AG10803 (cell line): ENCODE measurements around the gene DYNLT4.

ENCODE experiments used
- DNase-seq: peaks from one replicate; pipeline ENCODE4 v3.0.0; 2010; ENCODE audit warnings: low read depth
- H3K4me3 ChIP-seq: 2 replicates; pipeline ENCODE4 v1.5.1; 2011; ENCODE audit warnings: mild to moderate bottlenecking, low read length, control low read depth
- TF ChIP-seq, protein P1 (sequence below): conservative IDR thresholded peaks from 2 replicates; pipeline ENCODE4 v1.5.1; 2011; ENCODE audit warnings: mild to moderate bottlenecking, low read length, control low read depth, inconsistent platforms

The DYNLT4 gene

DNA sequence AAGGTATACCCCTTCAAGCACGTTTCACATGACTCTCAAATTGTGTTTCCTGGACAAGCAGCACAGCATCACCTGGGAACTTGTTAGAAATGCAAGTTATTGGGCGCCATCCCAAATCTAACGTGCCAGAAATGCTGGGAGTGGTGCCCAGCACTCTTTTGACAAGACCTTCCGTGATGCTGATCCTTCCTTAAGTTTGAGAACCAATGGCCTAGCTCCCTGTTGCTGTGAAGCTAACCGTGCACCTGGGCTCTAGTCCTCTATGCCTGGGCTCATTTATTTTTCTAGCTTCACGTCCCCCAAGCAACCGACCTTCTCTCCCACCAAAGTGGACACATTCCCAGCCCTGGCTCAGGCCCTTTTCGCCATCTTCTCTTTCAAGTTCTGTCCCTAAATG, 23.5 kb downstream of the DYNLT4 start:
- TF ChIP-seq, protein P1, sequence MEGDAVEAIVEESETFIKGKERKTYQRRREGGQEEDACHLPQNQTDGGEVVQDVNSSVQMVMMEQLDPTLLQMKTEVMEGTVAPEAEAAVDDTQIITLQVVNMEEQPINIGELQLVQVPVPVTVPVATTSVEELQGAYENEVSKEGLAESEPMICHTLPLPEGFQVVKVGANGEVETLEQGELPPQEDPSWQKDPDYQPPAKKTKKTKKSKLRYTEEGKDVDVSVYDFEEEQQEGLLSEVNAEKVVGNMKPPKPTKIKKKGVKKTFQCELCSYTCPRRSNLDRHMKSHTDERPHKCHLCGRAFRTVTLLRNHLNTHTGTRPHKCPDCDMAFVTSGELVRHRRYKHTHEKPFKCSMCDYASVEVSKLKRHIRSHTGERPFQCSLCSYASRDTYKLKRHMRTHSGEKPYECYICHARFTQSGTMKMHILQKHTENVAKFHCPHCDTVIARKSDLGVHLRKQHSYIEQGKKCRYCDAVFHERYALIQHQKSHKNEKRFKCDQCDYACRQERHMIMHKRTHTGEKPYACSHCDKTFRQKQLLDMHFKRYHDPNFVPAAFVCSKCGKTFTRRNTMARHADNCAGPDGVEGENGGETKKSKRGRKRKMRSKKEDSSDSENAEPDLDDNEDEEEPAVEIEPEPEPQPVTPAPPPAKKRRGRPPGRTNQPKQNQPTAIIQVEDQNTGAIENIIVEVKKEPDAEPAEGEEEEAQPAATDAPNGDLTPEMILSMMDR = no peak

DNA sequence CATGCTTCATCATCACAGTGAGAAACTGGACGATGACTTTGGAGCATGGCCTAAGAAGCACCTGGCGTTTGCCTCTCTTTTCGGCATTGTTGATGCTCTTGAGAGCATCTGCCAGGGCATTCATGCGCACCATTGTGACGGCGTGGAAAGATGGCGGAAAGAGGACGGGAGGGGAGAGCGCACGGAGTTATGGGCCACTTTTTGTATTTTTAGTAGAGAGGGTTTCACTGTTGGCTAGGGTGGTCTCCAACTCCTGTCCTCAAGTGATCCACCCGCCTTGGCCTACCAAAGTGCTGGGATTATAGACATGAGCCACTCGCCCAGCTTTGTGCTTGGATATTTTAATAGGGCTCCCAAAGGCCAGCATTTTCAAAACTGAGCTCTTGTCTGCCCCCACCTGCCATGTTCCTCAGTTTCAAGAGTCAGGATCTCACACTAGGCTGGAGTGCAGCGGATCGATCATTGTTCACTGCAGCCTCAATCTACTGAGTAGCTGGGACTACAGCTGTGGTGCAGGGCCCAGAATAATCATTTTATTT, 26.5 kb downstream of the DYNLT4 start:
- no peak overlapping the region for H3K4me3 ChIP-seq
- no peak for DNase-seq
- TF ChIP-seq, protein P1 = no peak

More for the DNA sequence above, 23.5 kb downstream of the DYNLT4 start:
- peak overlapping the region; percentile 46 for H3K4me3 ChIP-seq
- DNase-seq = no peak

DNA sequence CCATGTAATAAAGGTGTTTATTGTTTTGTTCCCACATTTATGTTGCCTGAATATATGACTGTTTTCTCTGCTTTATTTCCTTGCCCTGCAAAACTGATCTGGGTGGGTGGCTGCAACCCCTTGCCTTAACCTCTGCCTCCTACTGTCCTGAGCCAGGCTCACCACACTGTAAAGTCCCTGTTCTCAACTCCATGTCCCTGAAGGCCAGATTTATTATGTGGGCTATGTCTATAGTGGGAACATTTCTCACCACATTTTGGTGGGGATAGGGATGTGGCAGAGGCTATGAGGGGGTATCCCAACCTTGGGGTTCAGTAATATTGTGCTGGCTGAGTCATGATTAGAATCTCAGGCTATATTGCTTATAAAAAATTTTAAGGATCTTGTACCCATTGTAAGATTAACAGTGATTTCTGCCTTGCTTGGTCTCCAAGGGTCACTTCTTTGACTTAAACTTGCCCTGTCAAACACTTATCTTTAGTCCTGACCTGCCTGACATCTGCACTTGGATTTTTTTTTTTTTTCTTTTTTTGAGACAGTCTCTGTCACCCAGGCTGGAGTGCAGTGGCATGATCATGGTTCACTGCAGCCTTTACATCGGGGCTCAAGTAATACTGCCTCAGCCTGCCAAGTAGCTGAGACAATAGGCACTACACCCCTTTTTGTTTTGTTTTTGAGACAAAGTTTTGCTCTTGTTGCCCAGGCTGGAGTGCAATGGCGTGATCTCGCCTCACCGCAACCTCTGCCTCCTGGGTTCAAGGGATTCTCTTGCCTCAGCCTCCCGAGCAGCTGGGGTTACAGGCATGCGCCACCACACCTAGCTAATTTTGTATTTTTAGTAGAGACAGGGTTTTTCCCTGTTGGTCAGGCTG, 28.2 kb downstream of the DYNLT4 start:
- DNase-seq = no peak
- no peak overlapping the region for H3K4me3 ChIP-seq
- TF ChIP-seq, protein P1 = no peak

DNA sequence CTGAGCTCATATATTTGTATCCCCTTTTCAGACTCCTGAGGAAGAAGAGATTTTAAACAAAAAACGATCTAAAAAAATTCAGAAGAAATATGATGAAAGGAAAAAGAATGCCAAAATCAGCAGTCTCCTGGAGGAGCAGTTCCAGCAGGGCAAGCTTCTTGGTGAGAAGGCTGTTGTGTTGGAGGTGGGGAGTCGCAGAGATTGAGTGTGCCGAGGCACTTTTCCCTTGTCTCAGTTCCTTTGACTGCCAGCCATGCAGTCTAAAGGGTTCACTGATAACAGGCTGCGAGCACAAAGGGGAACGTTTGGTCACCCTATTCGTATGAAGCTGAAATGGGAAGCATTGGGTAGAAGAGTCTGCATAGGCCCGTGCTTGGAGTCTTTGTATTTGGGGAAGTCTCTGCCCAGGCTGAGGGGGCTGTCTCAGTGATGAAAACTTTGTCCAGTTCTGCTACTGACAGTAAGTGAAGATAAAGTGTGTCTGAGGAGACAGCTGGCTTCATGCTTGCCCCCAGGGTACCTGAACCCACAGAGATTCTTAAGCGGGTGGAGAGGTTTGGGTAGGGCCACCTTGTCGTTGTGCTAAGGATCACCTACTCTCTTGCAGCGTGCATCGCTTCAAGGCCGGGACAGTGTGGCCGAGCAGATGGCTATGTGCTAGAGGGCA, 29.0 kb downstream of the DYNLT4 start:
- TF ChIP-seq, protein P1 = no peak
- DNase-seq = no peak
- peak overlapping the region; percentile 20; the same call in 1 of the 2 replicates for H3K4me3 ChIP-seq

DNA sequence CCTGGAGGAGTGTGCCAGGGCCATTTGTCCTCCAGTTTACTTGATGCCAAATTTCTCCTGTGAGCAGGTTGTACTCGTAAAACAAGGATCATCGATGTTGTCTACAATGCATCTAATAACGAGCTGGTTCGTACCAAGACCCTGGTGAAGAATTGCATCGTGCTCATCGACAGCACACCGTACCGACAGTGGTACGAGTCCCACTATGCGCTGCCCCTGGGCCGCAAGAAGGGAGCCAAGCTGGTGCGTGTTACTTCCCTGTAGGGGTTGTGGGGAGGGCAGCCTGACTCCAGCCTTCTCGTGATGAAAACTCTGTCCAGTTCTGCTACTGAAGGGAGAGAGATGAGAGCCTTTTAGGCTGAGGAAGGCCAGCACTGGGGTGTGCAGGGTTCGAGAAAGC, 29.6 kb downstream of the DYNLT4 start:
- DNase-seq = no peak
- H3K4me3 ChIP-seq = peak overlapping the region; percentile 91; the same call in 1 of the 2 replicates
- TF ChIP-seq, protein P1 = no peak

DNA sequence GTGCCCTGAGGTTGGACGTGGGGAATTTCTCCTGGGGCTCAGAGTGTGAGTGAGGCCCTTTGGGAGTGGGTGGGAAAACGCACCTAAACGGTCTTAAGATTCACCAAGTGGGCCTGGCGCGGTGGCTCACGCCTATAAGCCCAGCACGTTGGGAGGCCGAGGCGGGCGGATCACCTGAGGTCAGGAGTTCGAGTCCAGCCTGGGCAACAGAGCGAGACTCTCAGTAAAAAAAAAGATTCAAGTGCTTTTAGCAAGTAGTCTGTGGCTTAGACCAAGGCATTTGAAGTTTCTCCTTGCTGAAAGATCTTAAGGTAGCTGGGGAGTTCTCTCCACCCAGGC, 30.5 kb downstream of the DYNLT4 start:
- no peak for DNase-seq
- TF ChIP-seq, protein P1 = no peak
- H3K4me3 ChIP-seq = peak overlapping the region; percentile 91
